ENCODE measurements around the gene GCN1. TPM values are rescaled to one million over a fixed set of nuclear protein-coding genes. Genes with fewer than 3 reads are reported as not detected.

GCN1 gene
- total RNA-seq, 1 donor from 2014 or later = 130 TPM

DNA sequence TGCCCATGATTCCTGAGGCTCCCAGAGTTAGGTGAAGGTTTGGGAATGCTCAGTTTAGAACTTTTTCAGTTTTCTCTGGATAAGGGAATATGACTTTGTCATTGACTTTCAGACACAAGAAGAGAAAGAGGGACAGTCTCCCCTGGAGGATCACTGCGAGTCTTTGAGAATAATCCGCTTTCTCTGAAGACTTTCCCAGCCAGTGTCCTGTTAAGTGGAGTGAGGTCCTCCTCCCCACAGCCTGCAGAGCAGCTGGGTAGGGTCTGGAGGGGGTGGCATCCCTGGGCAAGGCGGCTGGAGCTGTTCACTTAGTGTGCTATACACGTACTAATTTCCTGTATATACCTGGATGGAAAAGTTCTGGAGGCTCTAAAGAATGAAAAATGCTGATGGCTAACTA is 69.5 kb downstream of the GCN1 start:
- peak overlapping the region; percentile 32 for H3K27ac Mint-ChIP-seq
- H3K36me3 Mint-ChIP-seq = peaks cover 15% of the 10 kb centered on the region
- H3K27me3 Mint-ChIP-seq = no peaks in the 10 kb centered on the region
- H3K4me1 Mint-ChIP-seq (ENCODE audit: unreplicated experiment) = peaks cover 9% of the 10 kb centered on the region
- DNase-seq (ENCODE audit: extremely low spot score, unreplicated experiment) = no peak
- no peaks in the 10 kb centered on the region for H3K9me3 Mint-ChIP-seq
- TF ChIP-seq, protein P1, sequence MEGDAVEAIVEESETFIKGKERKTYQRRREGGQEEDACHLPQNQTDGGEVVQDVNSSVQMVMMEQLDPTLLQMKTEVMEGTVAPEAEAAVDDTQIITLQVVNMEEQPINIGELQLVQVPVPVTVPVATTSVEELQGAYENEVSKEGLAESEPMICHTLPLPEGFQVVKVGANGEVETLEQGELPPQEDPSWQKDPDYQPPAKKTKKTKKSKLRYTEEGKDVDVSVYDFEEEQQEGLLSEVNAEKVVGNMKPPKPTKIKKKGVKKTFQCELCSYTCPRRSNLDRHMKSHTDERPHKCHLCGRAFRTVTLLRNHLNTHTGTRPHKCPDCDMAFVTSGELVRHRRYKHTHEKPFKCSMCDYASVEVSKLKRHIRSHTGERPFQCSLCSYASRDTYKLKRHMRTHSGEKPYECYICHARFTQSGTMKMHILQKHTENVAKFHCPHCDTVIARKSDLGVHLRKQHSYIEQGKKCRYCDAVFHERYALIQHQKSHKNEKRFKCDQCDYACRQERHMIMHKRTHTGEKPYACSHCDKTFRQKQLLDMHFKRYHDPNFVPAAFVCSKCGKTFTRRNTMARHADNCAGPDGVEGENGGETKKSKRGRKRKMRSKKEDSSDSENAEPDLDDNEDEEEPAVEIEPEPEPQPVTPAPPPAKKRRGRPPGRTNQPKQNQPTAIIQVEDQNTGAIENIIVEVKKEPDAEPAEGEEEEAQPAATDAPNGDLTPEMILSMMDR (conservative IDR thresholded peaks at IDR 0.05) = no peak
- no peak overlapping the region for H3K4me3 Mint-ChIP-seq

DNA sequence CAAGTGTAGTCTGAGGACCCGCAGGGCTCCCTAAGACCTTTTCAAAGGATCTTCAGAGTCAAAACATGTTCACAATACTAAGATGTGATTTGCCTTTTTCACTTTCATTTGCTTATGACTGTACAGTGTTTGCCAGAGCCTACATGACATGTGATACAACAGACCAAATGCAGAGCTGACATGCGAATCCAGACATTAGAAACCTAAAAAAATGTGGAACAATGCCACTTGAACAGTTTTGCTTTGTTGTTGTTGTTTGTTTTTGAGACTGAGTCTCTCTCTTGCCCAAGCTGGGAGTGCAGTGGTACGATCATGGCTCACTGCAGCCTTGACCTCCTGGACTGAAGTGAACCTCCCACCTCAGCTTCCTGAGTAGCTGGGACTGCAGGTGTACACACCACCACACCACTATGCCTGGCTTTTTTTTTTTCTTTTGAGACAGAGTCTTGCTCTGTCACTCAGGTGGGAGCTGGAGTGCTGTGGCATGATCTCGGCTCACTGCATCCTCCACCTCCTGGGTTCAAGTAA is 72.7 kb downstream of the GCN1 start:
- Mint-ChIP-seq H3K27ac (peak overlapping the region; percentile 0), H3K9me3 (no peaks in the 10 kb centered on the region), H3K4me1 (ENCODE audit: unreplicated experiment) (peaks cover 25% of the 10 kb centered on the region), H3K4me3 (no peak overlapping the region), H3K36me3 (peaks cover 4% of the 10 kb centered on the region), H3K27me3 (no peaks in the 10 kb centered on the region)
- no peak for DNase-seq (ENCODE audit: extremely low spot score, unreplicated experiment)
- TF ChIP-seq, protein P1 (conservative IDR thresholded peaks at IDR 0.05) = no peak

GRCh38 chr12:120121343-120121742 is 73.2 kb downstream of the GCN1 start:
- Mint-ChIP-seq H3K4me1 (ENCODE audit: unreplicated experiment) (peaks cover 21% of the 10 kb centered on the region), H3K27me3 (no peaks in the 10 kb centered on the region), H3K4me3 (no peak overlapping the region), H3K27ac (peak overlapping the region; percentile 0), H3K9me3 (no peaks in the 10 kb centered on the region), H3K36me3 (no peaks in the 10 kb centered on the region)
- TF ChIP-seq, protein P1 (conservative IDR thresholded peaks at IDR 0.05) = no peak
- DNase-seq (ENCODE audit: extremely low spot score, unreplicated experiment) = no peak

- H3K4me3 Mint-ChIP-seq = peak overlapping the region; percentile 73
- peaks cover 38% of the 10 kb centered on the region for H3K4me1 Mint-ChIP-seq (ENCODE audit: unreplicated experiment)
- H3K9me3 Mint-ChIP-seq = no peaks in the 10 kb centered on the region
- TF ChIP-seq, protein P1 (conservative IDR thresholded peaks at IDR 0.05) = no peak
- peaks cover 14% of the 10 kb centered on the region for H3K36me3 Mint-ChIP-seq
- H3K27ac Mint-ChIP-seq = peak overlapping the region; percentile 94
- H3K27me3 Mint-ChIP-seq = no peaks in the 10 kb centered on the region
- no peak for DNase-seq (ENCODE audit: extremely low spot score, unreplicated experiment)
Observed at GRCh38 chr12:120119271-120119973, 75.1 kb downstream of the GCN1 start.

GRCh38 chr12:120118321-120119061 is 76.0 kb downstream of the GCN1 start:
- Mint-ChIP-seq H3K4me3 (peak overlapping the region; percentile 92), H3K36me3 (peaks cover 16% of the 10 kb centered on the region), H3K4me1 (ENCODE audit: unreplicated experiment) (peaks cover 37% of the 10 kb centered on the region), H3K9me3 (no peaks in the 10 kb centered on the region), H3K27ac (peak overlapping the region; percentile 94), H3K27me3 (no peaks in the 10 kb centered on the region)
- DNase-seq (ENCODE audit: extremely low spot score, unreplicated experiment) = no peak
- TF ChIP-seq, protein P1 (conservative IDR thresholded peaks at IDR 0.05) = no peak

Measured in type B pancreatic cell (in vitro differentiated cells).